GM20000 (cell line): Measurements from ENCODE around the gene ADARB2.

Source experiments
- DNase-seq: peaks from one replicate; pipeline ENCODE4 v3.0.0; 2012; ENCODE audit warnings: low spot score
- TF ChIP-seq, protein P1 (sequence below): IDR thresholded peaks from 2 replicates; pipeline ENCODE4 v1.5.1; 2012; ENCODE audit warnings: mild to moderate bottlenecking, control low read depth; ENCODE audit errors: extremely low read depth, missing control alignments

Gene ADARB2

DNA sequence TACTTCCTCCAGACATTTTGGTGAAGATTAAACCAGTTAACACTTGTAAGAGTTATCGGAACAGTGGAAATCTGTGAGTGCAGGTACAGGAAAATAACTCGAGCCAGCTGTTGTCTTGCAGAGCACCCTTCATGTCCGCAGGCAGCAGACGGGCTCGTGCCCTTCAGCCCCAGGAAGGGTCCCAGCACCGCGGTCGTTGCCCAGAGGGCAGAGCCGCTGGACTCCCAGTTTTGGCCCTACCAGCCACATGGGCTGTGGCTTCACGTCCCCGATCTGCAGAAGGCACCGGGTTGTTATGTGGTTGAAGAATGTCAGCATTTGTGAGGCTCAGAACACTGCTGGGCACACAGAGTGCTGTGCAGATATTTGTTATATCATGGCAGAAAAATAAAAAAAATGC lies 7.2 kb upstream of the ADARB2 start:
- TF ChIP-seq, protein P1, sequence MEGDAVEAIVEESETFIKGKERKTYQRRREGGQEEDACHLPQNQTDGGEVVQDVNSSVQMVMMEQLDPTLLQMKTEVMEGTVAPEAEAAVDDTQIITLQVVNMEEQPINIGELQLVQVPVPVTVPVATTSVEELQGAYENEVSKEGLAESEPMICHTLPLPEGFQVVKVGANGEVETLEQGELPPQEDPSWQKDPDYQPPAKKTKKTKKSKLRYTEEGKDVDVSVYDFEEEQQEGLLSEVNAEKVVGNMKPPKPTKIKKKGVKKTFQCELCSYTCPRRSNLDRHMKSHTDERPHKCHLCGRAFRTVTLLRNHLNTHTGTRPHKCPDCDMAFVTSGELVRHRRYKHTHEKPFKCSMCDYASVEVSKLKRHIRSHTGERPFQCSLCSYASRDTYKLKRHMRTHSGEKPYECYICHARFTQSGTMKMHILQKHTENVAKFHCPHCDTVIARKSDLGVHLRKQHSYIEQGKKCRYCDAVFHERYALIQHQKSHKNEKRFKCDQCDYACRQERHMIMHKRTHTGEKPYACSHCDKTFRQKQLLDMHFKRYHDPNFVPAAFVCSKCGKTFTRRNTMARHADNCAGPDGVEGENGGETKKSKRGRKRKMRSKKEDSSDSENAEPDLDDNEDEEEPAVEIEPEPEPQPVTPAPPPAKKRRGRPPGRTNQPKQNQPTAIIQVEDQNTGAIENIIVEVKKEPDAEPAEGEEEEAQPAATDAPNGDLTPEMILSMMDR: no peak
- no peak for DNase-seq

DNA sequence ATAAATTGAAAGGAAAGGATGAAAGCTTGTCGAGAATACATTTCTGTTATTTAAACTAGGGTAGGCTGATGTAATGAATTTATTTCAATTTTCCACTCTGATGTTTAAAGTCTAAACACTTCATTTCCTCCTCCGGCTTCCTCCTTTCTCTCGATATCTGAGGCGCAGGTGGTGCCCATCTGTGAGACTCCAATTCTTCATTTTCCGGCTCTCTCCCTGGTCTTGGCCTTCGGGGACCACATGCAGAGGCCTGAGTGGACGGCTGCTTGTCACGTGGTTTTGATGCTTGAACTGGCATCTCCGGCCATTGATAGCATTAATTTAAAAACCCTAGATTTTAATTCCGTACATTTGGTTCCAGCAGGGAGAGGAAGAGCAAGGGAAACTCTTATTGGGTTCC lies 5.8 kb upstream of the ADARB2 start:
- no peak for DNase-seq
- TF ChIP-seq, protein P1: no peak

DNA sequence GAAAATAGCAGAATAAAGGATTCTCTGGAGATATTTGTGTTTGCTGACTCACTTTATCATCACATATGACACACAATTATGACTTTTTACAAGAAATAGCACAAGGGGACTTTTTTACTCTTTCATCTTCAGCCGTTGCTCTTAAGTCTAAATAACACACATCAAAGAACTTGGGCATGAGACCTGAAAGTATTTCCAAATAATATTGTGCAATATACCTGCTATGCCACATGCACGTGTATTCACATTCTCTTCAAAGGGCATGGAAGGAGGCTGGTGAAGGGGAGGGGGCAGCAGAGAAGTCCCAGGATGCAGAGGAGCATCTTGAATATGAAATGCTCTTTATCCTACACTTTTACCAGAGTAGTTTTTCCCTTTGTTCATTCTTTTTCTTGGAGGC lies 4.1 kb upstream of the ADARB2 start:
- TF ChIP-seq, protein P1: no peak

DNA sequence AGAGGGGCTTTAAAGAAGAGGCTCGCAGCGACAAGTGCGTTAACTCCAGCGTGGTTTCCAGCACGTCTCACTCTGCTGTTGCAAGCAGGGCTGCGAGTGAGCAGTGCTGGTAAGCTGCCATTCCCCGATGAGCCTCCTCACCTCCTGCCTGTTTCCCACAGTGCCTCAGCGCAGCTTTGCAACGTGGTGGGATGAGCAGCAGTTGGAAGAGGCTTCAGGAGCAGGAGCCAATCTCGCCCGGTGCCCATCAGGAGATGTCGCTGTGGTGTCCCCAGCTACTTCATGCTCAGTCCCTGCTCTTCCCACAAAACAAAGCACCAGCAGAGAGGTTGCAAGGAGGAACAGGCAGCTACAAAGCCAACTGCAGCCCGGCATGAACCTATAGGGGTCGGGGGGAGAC lies 2.4 kb upstream of the ADARB2 start:
- DNase-seq: no peak
- TF ChIP-seq, protein P1: no peak

More for the DNA sequence above, 4.1 kb upstream of the ADARB2 start:
- DNase-seq: no peak

DNA sequence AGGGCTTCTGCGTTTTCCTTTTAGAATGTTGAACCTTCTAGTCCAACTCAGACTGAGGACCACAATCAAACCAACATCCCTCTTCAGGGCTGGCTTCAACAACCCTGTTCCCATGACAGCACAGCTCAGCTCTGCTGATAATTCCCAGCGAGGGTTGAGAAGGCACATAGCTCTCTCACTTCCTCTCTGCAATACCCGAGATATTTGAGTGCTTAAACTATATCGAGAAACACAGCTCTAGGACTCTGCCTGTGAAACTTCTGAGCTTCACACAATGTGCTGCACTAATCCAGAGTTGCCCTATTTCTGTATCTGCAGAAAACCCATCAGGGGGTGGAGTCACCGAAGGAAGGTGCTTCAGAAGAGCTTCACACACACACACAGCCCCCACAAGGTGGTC lies 1.6 kb upstream of the ADARB2 start:
- DNase-seq: peak; percentile 62

DNA sequence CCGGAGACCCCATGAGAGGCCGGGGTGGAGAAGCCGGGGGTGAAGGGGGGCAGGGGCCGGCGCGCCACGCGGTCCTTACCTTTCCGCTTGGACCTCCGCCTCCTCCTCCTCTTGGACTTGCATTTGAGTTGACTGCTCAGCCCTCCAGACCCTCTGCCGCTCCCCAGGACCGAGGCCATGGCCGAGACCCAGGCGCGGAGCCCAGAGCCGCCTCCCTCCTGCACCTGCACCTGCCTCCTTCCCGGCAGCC lies 428 bp downstream of the ADARB2 start:
- TF ChIP-seq, protein P1: no peak
- DNase-seq: no peak

More for the DNA sequence above, 1.6 kb upstream of the ADARB2 start:
- TF ChIP-seq, protein P1: no peak

DNA sequence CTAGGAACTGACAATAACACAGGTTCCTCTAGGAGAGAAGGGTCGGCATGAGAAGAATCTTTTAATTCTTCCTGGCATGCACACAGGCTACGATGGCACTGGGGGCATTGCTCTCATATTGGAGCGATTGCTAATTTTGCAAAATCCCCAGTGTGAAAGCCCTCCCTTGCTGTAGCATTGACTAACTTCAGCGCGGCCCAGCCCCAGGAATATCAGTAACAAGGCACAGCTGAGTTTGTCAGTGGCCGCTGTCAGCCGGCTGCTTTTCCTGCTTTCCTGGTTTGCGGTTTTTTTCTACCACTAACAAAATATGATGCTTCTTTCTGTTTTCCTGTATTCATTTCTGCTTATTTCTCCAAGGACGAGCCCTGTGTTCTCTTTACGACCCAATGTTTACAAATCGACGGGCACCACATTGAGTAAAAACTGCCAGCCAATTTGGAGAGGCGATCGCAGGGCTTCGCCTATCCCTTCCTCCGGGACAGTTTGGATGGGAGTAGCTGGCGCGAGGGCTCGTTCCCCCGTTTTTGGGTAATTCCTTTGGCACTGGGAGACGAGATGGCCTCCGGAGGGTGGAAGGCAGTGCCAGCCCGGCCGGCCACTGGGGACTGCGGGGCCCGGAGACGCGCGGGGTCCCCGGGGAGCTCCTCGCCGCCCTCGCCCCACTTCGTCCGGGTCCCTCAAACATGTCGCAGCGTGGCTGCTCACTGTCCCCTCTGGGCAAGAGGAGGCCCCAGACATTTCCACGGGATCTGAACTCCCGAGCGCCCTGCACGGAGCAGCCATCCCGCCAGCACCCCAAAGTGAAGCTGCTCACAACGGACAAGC lies 967 bp downstream of the ADARB2 start:
- no peak for DNase-seq
- TF ChIP-seq, protein P1: no peak
